NT2/D1 (cell line): ENCODE measurements around the gene TERT.

ENCODE experiments used
- SUZ12 ChIP-seq: IDR thresholded peaks from 2 replicates; pipeline ENCODE4 v1.6.1; 2011; ENCODE audit not compliant: insufficient read length, insufficient read depth; ENCODE audit errors: extremely low read depth
- ZNF274 ChIP-seq: IDR thresholded peaks from 2 replicates; pipeline ENCODE4 v1.6.1; 2011; ENCODE audit warnings: mild to moderate bottlenecking, low read depth, low read length

DNA sequence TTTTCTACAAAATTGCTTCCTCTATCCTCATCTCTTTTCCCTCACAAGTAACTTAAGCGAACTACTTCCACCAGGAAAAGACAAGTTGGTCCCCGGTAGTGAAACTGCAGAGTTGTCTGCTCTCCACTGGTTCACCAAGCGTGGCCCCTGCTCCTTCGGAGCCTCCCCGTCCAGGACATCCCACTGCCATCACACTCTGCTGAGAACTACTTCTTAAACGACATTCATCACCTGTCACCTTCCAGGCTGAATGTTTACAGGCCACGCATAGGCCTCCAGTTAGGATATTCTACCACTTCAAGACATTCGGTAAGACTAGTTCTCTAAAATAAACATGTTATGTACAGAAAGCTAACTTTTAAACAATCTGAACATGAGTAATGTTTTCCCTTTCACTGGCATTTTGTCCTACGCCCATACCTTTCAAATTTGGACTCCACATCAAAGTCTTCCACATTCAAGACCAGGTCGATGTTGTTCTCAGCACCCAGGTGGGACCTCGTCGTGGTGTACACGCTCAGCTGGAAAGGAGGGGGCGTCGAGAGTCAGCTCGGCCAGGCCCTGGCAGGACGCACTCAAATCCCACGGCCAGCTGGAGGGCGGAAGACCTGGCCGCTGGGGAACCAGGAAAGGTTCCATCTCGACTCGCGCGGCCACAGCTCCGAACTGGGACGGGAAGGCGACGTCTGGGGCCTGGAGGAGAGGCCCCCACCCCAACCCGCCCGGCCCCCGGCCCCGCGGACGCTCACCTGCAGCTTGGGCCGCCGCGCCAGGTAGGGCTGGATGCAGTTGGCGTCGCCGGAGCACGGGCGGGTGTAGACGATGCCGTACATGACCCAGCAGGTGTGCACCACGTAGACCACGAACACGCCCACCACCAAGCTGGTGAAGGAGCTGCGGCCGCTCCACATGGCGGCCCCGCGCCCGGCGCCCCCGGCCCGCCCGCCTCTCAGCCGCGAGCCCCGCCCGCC, 49.3 kb upstream of the TERT start:
- TF ChIP-seq SUZ12 (no peak), ZNF274 (no peak)
